GM21423 (cell line): ENCODE results near the gene IQGAP1.

ENCODE experiments used
- ATAC-seq: cut with Tn5 transposase; IDR thresholded peaks from one replicate; pipeline ENCODE4 v1.9.1; 2021; ENCODE audit warnings: mild to moderate bottlenecking, moderate library complexity; ENCODE audit not compliant: unreplicated experiment

Gene IQGAP1

GRCh38 chr15:90432253-90432652 lies 44.2 kb downstream of the IQGAP1 start:
- no peak for ATAC-seq

- no peak for ATAC-seq
Observed at GRCh38 chr15:90435652-90436337, 47.8 kb downstream of the IQGAP1 start.

GRCh38 chr15:90436952-90437351 lies 48.9 kb downstream of the IQGAP1 start:
- no peak for ATAC-seq

- no peak for ATAC-seq
Observed at GRCh38 chr15:90437516-90437915, 49.5 kb downstream of the IQGAP1 start.

GRCh38 chr15:90439946-90440345 lies 51.9 kb downstream of the IQGAP1 start:
- ATAC-seq, result no peak

- ATAC-seq, result no peak
Observed at GRCh38 chr15:90441027-90441426, 53.0 kb downstream of the IQGAP1 start.

- ATAC-seq, result no peak
Observed at GRCh38 chr15:90442423-90442822, 54.4 kb downstream of the IQGAP1 start.

GRCh38 chr15:90449206-90449735 lies 61.2 kb downstream of the IQGAP1 start:
- ATAC-seq, result no peak

- no peak for ATAC-seq
Observed at GRCh38 chr15:90451053-90451850, 63.2 kb downstream of the IQGAP1 start.

GRCh38 chr15:90456236-90456635 lies 68.2 kb downstream of the IQGAP1 start:
- no peak for ATAC-seq

- ATAC-seq, result no peak
Observed at GRCh38 chr15:90458061-90458460, 70.0 kb downstream of the IQGAP1 start.

- ATAC-seq, result no peak
Observed at GRCh38 chr15:90459368-90459767, 71.3 kb downstream of the IQGAP1 start.

- no peak for ATAC-seq
Observed at GRCh38 chr15:90460142-90460824, 72.2 kb downstream of the IQGAP1 start.

- no peak for ATAC-seq
Observed at GRCh38 chr15:90463381-90463780, 75.3 kb downstream of the IQGAP1 start.

- no peak for ATAC-seq
Observed at GRCh38 chr15:90465140-90465929, 77.3 kb downstream of the IQGAP1 start.

- ATAC-seq, result no peak
Observed at GRCh38 chr15:90465930-90466567, 78.0 kb downstream of the IQGAP1 start.

- no peak for ATAC-seq
Observed at GRCh38 chr15:90469723-90470122, 81.7 kb downstream of the IQGAP1 start.

GRCh38 chr15:90470453-90470852 lies 82.4 kb downstream of the IQGAP1 start:
- no peak for ATAC-seq

- ATAC-seq, result no peak
Observed at GRCh38 chr15:90471126-90471525, 83.1 kb downstream of the IQGAP1 start.

GRCh38 chr15:90471769-90472168 lies 83.7 kb downstream of the IQGAP1 start:
- ATAC-seq, result no peak
